HEK293 (cell line): ENCODE results near the gene ZIC5.

Source experiments
- CTCF ChIA-PET: fragments of 350-600 bp; formaldehyde crosslinking; extraction: SDS; loops from one replicate; lab custom pipeline; 2021; ENCODE audit warnings: antibody characterized with exemption; lab: Yijun Ruan, JAX
- POLR2A ChIA-PET: fragments of 300-600 bp; formaldehyde crosslinking; extraction: SDS; loops from one replicate; lab custom pipeline; 2020; ENCODE audit warnings: antibody characterized with exemption, inconsistent platforms; lab: Yijun Ruan, JAX
- H3K27ac ChIP-seq: fragments of 200-500 bp; sonication (Bioruptor generic); 2 replicates; pipeline ENCODE4 v1.5.1; 2014; ENCODE audit warnings: low read depth, low read length, control low read depth, inconsistent platforms; ENCODE audit errors: extremely low read depth
- H3K36me3 ChIP-seq, 2 experiments: fragments of 200-500 bp in 1 of 2; sonication (Bioruptor generic) in 1 of 2; 1 replicate in 1 of 2; 2 replicates in 1 of 2; pipeline ENCODE4 v1.5.1; 2014 to 2017; ENCODE audit warnings: inconsistent platforms in 2 of 2, low read length in 2 of 2; ENCODE audit not compliant: control insufficient read depth in 2 of 2, insufficient read depth in 1 of 2
- H3K4me1 ChIP-seq: fragments of 200-500 bp; sonication (Bioruptor generic); 2 replicates; pipeline ENCODE4 v1.5.1; 2014; ENCODE audit warnings: mild to moderate bottlenecking, low read length, inconsistent platforms; ENCODE audit not compliant: control insufficient read depth, insufficient read depth
- H3K4me3 ChIP-seq: 2 replicates; pipeline ENCODE4 v1.5.1; 2011; ENCODE audit warnings: low read depth, mild to moderate bottlenecking, control low read depth, low read length, moderate library complexity
- H3K9me3 ChIP-seq: fragments of 200-500 bp; sonication (Bioruptor generic); 2 replicates; pipeline ENCODE4 v1.5.1; 2014; ENCODE audit warnings: low read depth, low read length, inconsistent platforms; ENCODE audit not compliant: control insufficient read depth, insufficient read depth
- BCL6B ChIP-seq: fragments of 450-650 bp; formaldehyde crosslinking; IDR thresholded peaks from 2 replicates; pipeline ENCODE4 v1.5.1; 2017; ENCODE audit warnings: missing biosample characterization, missing genetic modification characterization
- EGR2 ChIP-seq: fragments of 450-650 bp; formaldehyde crosslinking; IDR thresholded peaks from 2 replicates; pipeline ENCODE4 v1.5.1; 2016; ENCODE audit warnings: low read depth, missing biosample characterization, missing genetic modification characterization
- FEZF1 ChIP-seq: fragments of 450-650 bp; formaldehyde crosslinking; IDR thresholded peaks from 2 replicates; pipeline ENCODE4 v1.5.1; 2016; ENCODE audit warnings: missing biosample characterization, missing genetic modification characterization
- GLIS1 ChIP-seq: fragments of 450-650 bp; formaldehyde crosslinking; IDR thresholded peaks from 2 replicates; pipeline ENCODE4 v1.5.1; 2016; ENCODE audit warnings: missing biosample characterization, missing genetic modification characterization
- GLIS2 ChIP-seq: fragments of 450-650 bp; formaldehyde crosslinking; IDR thresholded peaks from 2 replicates; pipeline ENCODE4 v1.5.1; 2016; ENCODE audit warnings: missing biosample characterization, missing genetic modification characterization
- OSR2 ChIP-seq: fragments of 450-650 bp; formaldehyde crosslinking; IDR thresholded peaks from 2 replicates; pipeline ENCODE4 v1.5.1; 2016; ENCODE audit warnings: missing biosample characterization, missing genetic modification characterization
- PRDM1 ChIP-seq: fragments of 450-650 bp; formaldehyde crosslinking; IDR thresholded peaks from 2 replicates; pipeline ENCODE4; 2016; ENCODE audit warnings: missing biosample characterization, missing genetic modification characterization
- PRDM4 ChIP-seq: fragments of 450-650 bp; formaldehyde crosslinking; IDR thresholded peaks from 2 replicates; pipeline ENCODE4 v1.5.1; 2017; ENCODE audit warnings: missing biosample characterization, missing genetic modification characterization
- PRDM6 ChIP-seq: fragments of 450-650 bp; formaldehyde crosslinking; IDR thresholded peaks from 2 replicates; pipeline ENCODE4 v1.5.1; 2017; ENCODE audit warnings: missing biosample characterization, missing genetic modification characterization
- SCRT2 ChIP-seq: fragments of 450-650 bp; formaldehyde crosslinking; IDR thresholded peaks from 2 replicates; pipeline ENCODE4 v1.5.1; 2016; ENCODE audit warnings: missing biosample characterization, missing genetic modification characterization
- SP7 ChIP-seq: fragments of 450-650 bp; formaldehyde crosslinking; IDR thresholded peaks from 2 replicates; pipeline ENCODE4 v1.5.1; 2016; ENCODE audit warnings: missing biosample characterization, missing genetic modification characterization
- WT1 ChIP-seq: fragments of 450-650 bp; formaldehyde crosslinking; IDR thresholded peaks from 2 replicates; pipeline ENCODE4 v1.5.1; 2016; ENCODE audit warnings: missing biosample characterization, missing genetic modification characterization
- ZBTB17 ChIP-seq: fragments of 450-650 bp; formaldehyde crosslinking; IDR thresholded peaks from 2 replicates; pipeline ENCODE4 v1.5.1; 2016; ENCODE audit warnings: missing biosample characterization, missing genetic modification characterization
- ZBTB8A ChIP-seq: fragments of 450-650 bp; formaldehyde crosslinking; IDR thresholded peaks from 2 replicates; pipeline ENCODE4 v1.5.1; 2016; ENCODE audit warnings: missing biosample characterization, missing genetic modification characterization
- ZFHX2 ChIP-seq: fragments of 450-650 bp; formaldehyde crosslinking; conservative IDR thresholded peaks from 2 replicates; pipeline ENCODE4 v1.5.1; 2016; ENCODE audit warnings: missing biosample characterization, missing genetic modification characterization
- ZNF138 ChIP-seq: fragments of 450-650 bp; formaldehyde crosslinking; IDR thresholded peaks from 2 replicates; pipeline ENCODE4 v1.5.1; 2016; ENCODE audit warnings: missing biosample characterization, missing genetic modification characterization, borderline replicate concordance
- ZNF157 ChIP-seq: fragments of 450-650 bp; formaldehyde crosslinking; IDR thresholded peaks from 2 replicates; pipeline ENCODE4 v1.5.1; 2016; ENCODE audit warnings: missing biosample characterization, missing genetic modification characterization
- ZNF175 ChIP-seq: fragments of 450-650 bp; formaldehyde crosslinking; IDR thresholded peaks from 2 replicates; pipeline ENCODE4 v1.5.1; 2016; ENCODE audit warnings: missing biosample characterization, missing genetic modification characterization
- ZNF211 ChIP-seq: fragments of 450-650 bp; formaldehyde crosslinking; IDR thresholded peaks from 2 replicates; pipeline ENCODE4 v1.5.1; 2016; ENCODE audit warnings: low read depth, missing biosample characterization, missing genetic modification characterization
- ZNF26 ChIP-seq: fragments of 450-650 bp; formaldehyde crosslinking; IDR thresholded peaks from 2 replicates; pipeline ENCODE4 v1.5.1; 2016; ENCODE audit warnings: missing biosample characterization, missing genetic modification characterization
- ZNF266 ChIP-seq: fragments of 450-650 bp; formaldehyde crosslinking; IDR thresholded peaks from 2 replicates; pipeline ENCODE4 v1.5.1; 2016; ENCODE audit warnings: missing biosample characterization, missing genetic modification characterization, low read depth
- ZNF341 ChIP-seq: fragments of 450-650 bp; formaldehyde crosslinking; IDR thresholded peaks from 2 replicates; pipeline ENCODE4; 2016; ENCODE audit warnings: low read depth, missing biosample characterization, missing genetic modification characterization
- ZNF354C ChIP-seq: fragments of 450-650 bp; formaldehyde crosslinking; IDR thresholded peaks from 2 replicates; pipeline ENCODE4 v1.5.1; 2016; ENCODE audit warnings: missing biosample characterization, missing genetic modification characterization, low read depth, borderline replicate concordance
- ZNF37A ChIP-seq: fragments of 450-650 bp; IDR thresholded peaks from 2 replicates; pipeline ENCODE4 v1.5.1; 2018; ENCODE audit warnings: missing biosample characterization, missing genetic modification characterization
- ZNF433 ChIP-seq: fragments of 450-650 bp; formaldehyde crosslinking; IDR thresholded peaks from 2 replicates; pipeline ENCODE4 v1.5.1; 2016; ENCODE audit warnings: missing biosample characterization, missing genetic modification characterization, low read depth
- ZNF747 ChIP-seq: fragments of 450-650 bp; formaldehyde crosslinking; IDR thresholded peaks from 2 replicates; pipeline ENCODE4 v1.5.1; 2016; ENCODE audit warnings: missing biosample characterization, missing genetic modification characterization
- ZSCAN18 ChIP-seq: fragments of 450-650 bp; formaldehyde crosslinking; IDR thresholded peaks from 2 replicates; pipeline ENCODE4 v1.5.1; 2016; ENCODE audit warnings: missing biosample characterization, missing genetic modification characterization
- ZSCAN5A ChIP-seq: fragments of 450-650 bp; formaldehyde crosslinking; IDR thresholded peaks from 2 replicates; pipeline ENCODE4 v1.5.1; 2016; ENCODE audit warnings: missing biosample characterization, missing genetic modification characterization

ZIC5 gene

GRCh38 chr13:99949679-99950413, 21.7 kb downstream of the ZIC5 start:
- ChIA-PET POLR2A (interaction anchor here (0.6 kb wide), 1 partner anchor 33 kb away, joined by 8 read pairs; no protein-coding TSS in a partner anchor), CTCF (interaction anchor here (0.6 to 0.7 kb wide), 2 partner anchors 9 to 825 kb away, joined by 3 to 4 read pairs; no protein-coding TSS in a partner anchor)
- no peak overlapping the region for H3K27ac ChIP-seq

More at GRCh38 chr13:99949679-99950413, 21.7 kb downstream of the ZIC5 start:
- no peak overlapping the region for H3K4me3 ChIP-seq
- H3K36me3 ChIP-seq: no peaks in the 10 kb centered on the region
- TF ChIP-seq ZBTB8A (tag by site-specific recombination) (peak; percentile 32; the same call in 1 of the 2 replicates), ZSCAN18 (tag by site-specific recombination) (no peak), EGR2 (tag by site-specific recombination) (peak; percentile 83), PRDM6 (tag by site-specific recombination) (peak; percentile 82), ZSCAN5A (no peak), SCRT2 (no peak), ZNF157 (tag by site-specific recombination) (no peak), ZNF354C (no peak), ZNF138 (tag by site-specific recombination) (no peak), ZNF341 (peak; percentile 45; the same call in 1 of the 2 replicates), PRDM1 (tag by site-specific recombination) (peak; percentile 89), OSR2 (tag by site-specific recombination) (peak; percentile 35; the same call in 1 of the 2 replicates), SP7 (tag by site-specific recombination) (peak; percentile 93), GLIS2 (tag by site-specific recombination) (peak; percentile 58), GLIS1 (peak; percentile 65), ZFHX2 (tag by site-specific recombination) (peak; percentile 70), BCL6B (tag by site-specific recombination) (no peak), ZNF26 (tag by site-specific recombination) (no peak), ZNF175 (tag by site-specific recombination) (no peak), PRDM4 (tag by site-specific recombination) (0 out of 2 replicates have a peak, but pooled peaks have one; percentile 11), ZNF211 (no peak), ZNF433 (tag by site-specific recombination) (no peak), WT1 (tag by site-specific recombination) (peak; percentile 29; the same call in 1 of the 2 replicates), ZNF747 (tag by site-specific recombination) (no peak), ZNF37A (tag by site-specific recombination) (no peak), ZBTB17 (tag by site-specific recombination) (peak; percentile 68), ZNF266 (tag by site-specific recombination) (no peak), FEZF1 (tag by site-specific recombination) (peak; percentile 7; the same call in 1 of the 2 replicates)
- H3K4me1 ChIP-seq: peaks cover 10% of the 10 kb centered on the region
- H3K9me3 ChIP-seq: no peaks in the 10 kb centered on the region
